Ascending aorta (tissue), 2 donors: Measurements from ENCODE around the gene PKD2L1. TPM values are rescaled to one million over a fixed set of nuclear protein-coding genes. Genes with fewer than 3 reads are reported as not detected.

Source experiments
- DNase-seq, 2 donors: peaks; one replicate each; pipeline ENCODE4 v3.0.0-alpha.2; 2019; ENCODE audit warnings: low spot score in 2 of 2
- H3K27ac ChIP-seq, 2 donors: fragments of 200-600 bp; sonication (generic); one replicate each; pipeline ENCODE4 v1.5.1; 2016 to 2017; ENCODE audit warnings: mild to moderate bottlenecking in 1 of 2
- H3K27me3 ChIP-seq: fragments of 200-600 bp; sonication (generic); one replicate; pipeline ENCODE4 v1.5.1; 2017
- H3K36me3 ChIP-seq, 2 donors: fragments of 200-600 bp; sonication (generic); one replicate each; pipeline ENCODE4 v1.5.1; 2016
- H3K4me1 ChIP-seq, 2 donors: fragments of 200-600 bp; sonication (generic); one replicate each; pipeline ENCODE4 v1.5.1; 2016 to 2017; ENCODE audit warnings: mild to moderate bottlenecking in 1 of 2
- H3K4me3 ChIP-seq, 2 donors: fragments of 200-600 bp; sonication (generic); one replicate each; pipeline ENCODE4 v1.5.1; 2016 to 2017; ENCODE audit warnings: mild to moderate bottlenecking in 1 of 2
- H3K9me3 ChIP-seq, 2 donors: fragments of 200-600 bp; sonication (generic); one replicate each; pipeline ENCODE4 v1.5.1; 2016
- intact Hi-C: fragments of 100-400 bp; cut with DNase I; formaldehyde crosslinking; loops from one replicate; pipeline ENCODE4 v1.15.1; 2023
- total RNA-seq: library from RNA; depleted of rRNA; stranded (reverse); fragments of >200 nt; gene quantifications from one replicate; pipeline ENCODE4 v1.1.0, GENCODE V29; 2016
- TF ChIP-seq, protein P1 (sequence below), 3 experiments: fragments of 200-600 bp in 2 of 3; fragments of 450-650 bp in 1 of 3; sonication (generic) in 2 of 3; IDR thresholded peaks; one replicate each; pipeline ENCODE4 v1.5.1; 2016 to 2019; ENCODE audit warnings: antibody characterized with exemption in 3 of 3, mild to moderate bottlenecking in 1 of 3, moderate library complexity in 1 of 3

The PKD2L1 gene
- total RNA-seq, 1 donor from 2014 or later = not detected

DNA sequence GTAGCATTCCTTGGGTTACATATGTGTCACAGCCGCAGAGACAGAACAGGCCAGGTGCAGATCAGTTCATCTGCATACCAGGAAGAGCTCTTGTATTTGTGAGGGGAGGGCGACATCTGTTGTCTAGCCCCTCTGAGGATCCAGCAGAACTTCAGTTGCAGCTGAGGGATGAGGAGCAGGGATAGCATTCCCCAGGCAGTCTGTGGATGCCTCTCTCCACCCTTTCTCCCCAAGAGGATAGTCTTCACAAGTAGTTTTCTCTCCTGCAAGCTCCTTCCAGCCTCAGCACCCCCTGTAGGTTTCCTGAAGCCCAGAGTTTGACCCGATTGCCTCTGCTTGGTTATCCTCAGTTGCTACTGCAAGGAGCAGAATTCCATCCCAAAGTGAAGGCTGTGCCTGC, 19.6 kb upstream of the PKD2L1 start:
- intact Hi-C loops = no loop called here
- H3K4me1 ChIP-seq = peaks cover 0 to 4% of the 10 kb centered on the region in 2 donors
- TF ChIP-seq, protein P1, sequence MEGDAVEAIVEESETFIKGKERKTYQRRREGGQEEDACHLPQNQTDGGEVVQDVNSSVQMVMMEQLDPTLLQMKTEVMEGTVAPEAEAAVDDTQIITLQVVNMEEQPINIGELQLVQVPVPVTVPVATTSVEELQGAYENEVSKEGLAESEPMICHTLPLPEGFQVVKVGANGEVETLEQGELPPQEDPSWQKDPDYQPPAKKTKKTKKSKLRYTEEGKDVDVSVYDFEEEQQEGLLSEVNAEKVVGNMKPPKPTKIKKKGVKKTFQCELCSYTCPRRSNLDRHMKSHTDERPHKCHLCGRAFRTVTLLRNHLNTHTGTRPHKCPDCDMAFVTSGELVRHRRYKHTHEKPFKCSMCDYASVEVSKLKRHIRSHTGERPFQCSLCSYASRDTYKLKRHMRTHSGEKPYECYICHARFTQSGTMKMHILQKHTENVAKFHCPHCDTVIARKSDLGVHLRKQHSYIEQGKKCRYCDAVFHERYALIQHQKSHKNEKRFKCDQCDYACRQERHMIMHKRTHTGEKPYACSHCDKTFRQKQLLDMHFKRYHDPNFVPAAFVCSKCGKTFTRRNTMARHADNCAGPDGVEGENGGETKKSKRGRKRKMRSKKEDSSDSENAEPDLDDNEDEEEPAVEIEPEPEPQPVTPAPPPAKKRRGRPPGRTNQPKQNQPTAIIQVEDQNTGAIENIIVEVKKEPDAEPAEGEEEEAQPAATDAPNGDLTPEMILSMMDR (IDR thresholded peaks at IDR 0.05) = no peak
- peaks cover 0 to 10% of the 10 kb centered on the region in 2 donors for H3K36me3 ChIP-seq
- no peaks in the 10 kb centered on the region for H3K9me3 ChIP-seq
- DNase-seq = no peak
- no peaks in the 10 kb centered on the region for H3K27me3 ChIP-seq
- no peak overlapping the region for H3K4me3 ChIP-seq
- H3K27ac ChIP-seq = no peak overlapping the region

DNA sequence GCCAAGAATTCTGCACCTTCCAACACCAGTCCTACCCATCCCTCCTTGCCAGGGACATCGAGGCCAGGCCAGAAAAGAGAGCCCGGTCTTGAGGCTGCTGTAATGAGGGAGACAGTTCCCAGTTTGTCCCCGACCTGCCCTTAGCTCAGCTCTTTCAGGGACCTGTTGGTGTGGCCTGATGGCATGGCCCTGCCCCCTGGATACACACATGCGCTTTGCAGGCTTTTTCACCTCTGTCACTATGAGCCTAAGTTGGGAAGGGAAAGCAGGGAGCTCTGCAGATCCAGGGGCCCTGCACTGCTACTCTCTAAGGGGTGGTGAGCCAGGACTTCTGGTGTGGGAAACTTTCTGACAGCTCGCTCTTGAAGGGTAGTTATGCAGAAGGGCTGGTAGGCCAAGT, 19.1 kb upstream of the PKD2L1 start:
- DNase-seq = no peak
- intact Hi-C loops = no loop called here
- TF ChIP-seq, protein P1 (IDR thresholded peaks at IDR 0.05) = no peak
- Histone ChIP-seq H3K36me3 (peaks cover 0 to 8% of the 10 kb centered on the region in 2 donors), H3K4me1 (peaks cover 0 to 4% of the 10 kb centered on the region in 2 donors), H3K27ac (no peak overlapping the region), H3K4me3 (no peak overlapping the region), H3K9me3 (no peaks in the 10 kb centered on the region), H3K27me3 (no peaks in the 10 kb centered on the region)

DNA sequence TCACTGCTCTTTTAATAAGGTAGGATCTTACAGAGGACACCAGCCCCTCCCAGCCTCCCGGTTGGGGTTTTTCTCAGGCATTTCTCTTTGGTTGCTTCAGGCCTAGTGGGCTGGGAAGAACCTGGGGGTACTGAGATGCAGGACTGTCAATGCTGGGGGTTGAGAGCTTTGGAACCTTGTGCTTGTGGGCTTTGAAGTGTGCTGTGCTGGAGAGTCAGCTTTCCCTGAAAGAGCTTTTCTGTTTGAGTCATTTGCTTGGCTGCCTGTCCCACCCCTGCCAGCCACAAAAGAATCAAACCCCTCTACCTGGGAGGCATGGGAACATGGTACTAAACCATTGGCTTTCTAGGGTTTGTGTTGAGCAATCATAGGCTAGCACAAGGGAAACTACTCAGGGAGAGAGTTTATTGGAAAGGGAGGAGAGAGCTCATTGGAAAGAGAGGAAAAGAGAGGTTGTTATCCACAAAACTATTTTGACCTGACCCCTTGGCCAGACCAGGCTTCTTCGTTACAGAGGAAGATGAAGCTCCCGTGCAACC, 18.4 kb upstream of the PKD2L1 start:
- intact Hi-C loops = no loop called here
- H3K4me3 ChIP-seq = peak overlapping the region; percentile 74 to 84
- no peak overlapping the region for H3K27ac ChIP-seq
- no peak for DNase-seq
- H3K9me3 ChIP-seq = no peaks in the 10 kb centered on the region
- H3K4me1 ChIP-seq = peaks cover 0 to 4% of the 10 kb centered on the region in 2 donors
- H3K36me3 ChIP-seq = peaks cover 0 to 5% of the 10 kb centered on the region in 2 donors
- TF ChIP-seq, protein P1 (IDR thresholded peaks at IDR 0.05) = no peak
- H3K27me3 ChIP-seq = no peaks in the 10 kb centered on the region

DNA sequence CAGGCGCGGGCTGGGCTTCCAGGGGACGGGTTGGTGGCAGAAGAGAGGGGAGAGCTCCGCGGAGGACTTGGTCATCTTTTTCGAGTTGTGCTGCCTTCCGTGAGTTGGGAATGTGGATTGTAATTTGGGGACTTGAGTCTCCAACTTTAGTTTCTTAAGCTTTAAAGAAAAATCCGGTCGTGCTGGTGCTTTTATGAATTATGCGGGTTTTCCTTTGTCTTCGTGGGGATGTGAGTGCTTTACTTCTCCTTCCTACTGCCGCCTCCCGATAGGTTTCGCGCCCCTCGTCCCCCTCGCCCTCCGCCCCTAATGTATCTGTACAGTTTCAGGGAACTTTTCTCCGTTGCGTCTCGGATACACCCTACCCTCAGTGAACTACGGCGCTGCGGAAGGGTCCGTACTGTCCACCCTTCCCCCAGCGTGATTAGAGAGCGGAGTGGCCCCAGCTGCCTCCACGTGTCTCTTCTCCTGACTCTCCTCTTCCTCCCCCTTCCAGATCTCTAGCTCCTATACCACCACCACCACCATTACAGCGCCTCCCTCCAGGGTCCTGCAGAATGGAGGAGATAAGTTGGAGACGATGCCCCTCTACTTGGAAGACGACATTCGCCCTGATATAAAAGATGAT, 17.7 kb upstream of the PKD2L1 start:
- H3K4me3 ChIP-seq = peak overlapping the region; percentile 74 to 84
- H3K27ac ChIP-seq = peak overlapping the region; percentile 17 to 29
- peaks cover 0 to 5% of the 10 kb centered on the region in 2 donors for H3K36me3 ChIP-seq
- no peaks in the 10 kb centered on the region for H3K9me3 ChIP-seq
- H3K4me1 ChIP-seq = peaks cover 0 to 4% of the 10 kb centered on the region in 2 donors
- TF ChIP-seq, protein P1 (IDR thresholded peaks at IDR 0.05) = no peak
- intact Hi-C loops = loop anchor here (1.0 kb wide), 1 partner anchor 26 kb away; no protein-coding TSS in a partner anchor
- H3K27me3 ChIP-seq = no peaks in the 10 kb centered on the region
- DNase-seq = no peak

DNA sequence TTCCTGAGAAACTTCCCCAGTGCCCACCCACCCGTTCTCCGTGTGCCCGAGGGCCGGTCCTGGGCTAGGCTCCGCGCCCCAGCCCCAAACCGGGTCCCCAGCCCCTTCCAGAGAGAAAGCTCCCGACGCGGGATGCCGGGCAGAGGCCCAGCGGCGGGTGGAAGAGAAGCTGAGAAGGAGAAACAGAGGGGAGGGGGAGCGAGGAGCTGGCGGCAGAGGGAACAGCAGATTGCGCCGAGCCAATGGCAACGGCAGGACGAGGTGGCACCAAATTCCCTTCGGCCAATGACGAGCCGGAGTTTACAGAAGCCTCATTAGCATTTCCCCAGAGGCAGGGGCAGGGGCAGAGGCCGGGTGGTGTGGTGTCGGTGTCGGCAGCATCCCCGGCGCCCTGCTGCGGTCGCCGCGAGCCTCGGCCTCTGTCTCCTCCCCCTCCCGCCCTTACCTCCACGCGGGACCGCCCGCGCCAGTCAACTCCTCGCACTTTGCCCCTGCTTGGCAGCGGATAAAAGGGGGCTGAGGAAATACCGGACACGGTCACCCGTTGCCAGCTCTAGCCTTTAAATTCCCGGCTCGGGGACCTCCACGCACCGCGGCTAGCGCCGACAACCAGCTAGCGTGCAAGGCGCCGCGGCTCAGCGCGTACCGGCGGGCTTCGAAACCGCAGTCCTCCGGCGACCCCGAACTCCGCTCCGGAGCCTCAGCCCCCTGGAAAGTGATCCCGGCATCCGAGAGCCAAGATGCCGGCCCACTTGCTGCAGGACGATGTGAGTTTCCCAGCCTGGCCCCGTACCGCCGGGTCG, 16.9 kb upstream of the PKD2L1 start, which contains the start of gene SCD:
Gene SCD, plus strand, starts transcription at position 469 of the 803 bp plus-strand sequence. Its CDS starts 272 bp downstream, at position 741.
- TF ChIP-seq, protein P1 (IDR thresholded peaks at IDR 0.05) = no peak
- Histone ChIP-seq H3K4me3 (peak within 1 kb of the TSS; percentile 74 to 84), H3K9me3 (no peaks in the 10 kb centered on the region), H3K27ac (peak within 1 kb of the TSS; percentile 54 to 74), H3K4me1 (peaks cover 0 to 4% of the 10 kb centered on the region in 2 donors), H3K27me3 (no peaks in the 10 kb centered on the region), H3K36me3 (no peaks in the 10 kb centered on the region)
- DNase-seq = peak; percentile 75 to 89
- intact Hi-C loops = loop anchor here (1.0 kb wide), 2 partner anchors 26 to 118 kb away; partner anchors contain the start of gene CHUK
